Activated T-helper 17 cell treated with anti-CD3 and anti-CD28 coated beads, Interleukin-2, amount 50 U/mL, for 72 hours (primary cell): ENCODE results near the gene UQCRQ. TPM values are rescaled to one million over a fixed set of nuclear protein-coding genes. Genes with fewer than 3 reads are reported as not detected.
A peak's percentile ranks its signal among the peaks of the same experiment; 100 is the strongest.

Experiments
- ATAC-seq: fragments of 150-1000 bp; cut with Tn5 transposase; replicated peaks from 2 replicates; pipeline ENCODE4 v1.10.0; 2021; ENCODE audit warnings: mild to moderate bottlenecking, moderate library complexity
- H3K27ac Mint-ChIP-seq: one replicate; pipeline ENCODE4 v1.8.0; 2022; ENCODE audit warnings: mixed read lengths
- H3K27me3 Mint-ChIP-seq: one replicate; pipeline ENCODE4 v1.8.0; 2022; ENCODE audit warnings: mixed read lengths
- H3K36me3 Mint-ChIP-seq: one replicate; pipeline ENCODE4 v1.8.0; 2022; ENCODE audit warnings: low read depth, mild to moderate bottlenecking, mixed read lengths
- H3K4me1 Mint-ChIP-seq: one replicate; pipeline ENCODE4 v1.8.0; 2022; ENCODE audit warnings: mixed read lengths
- H3K4me3 Mint-ChIP-seq: one replicate; pipeline ENCODE4 v1.8.0; 2022; ENCODE audit warnings: mild to moderate bottlenecking, mixed read lengths
- H3K9me3 Mint-ChIP-seq: one replicate; pipeline ENCODE4 v1.8.0; 2022; ENCODE audit warnings: mixed read lengths
- total RNA-seq, 2 donors: library from RNA; stranded (reverse); gene quantifications; one replicate each; pipeline ENCODE4 v1.2.3, GENCODE V29; 2022

The UQCRQ gene
- total RNA-seq, 2 donors from 2014 or later, result 219 to 408 TPM

DNA sequence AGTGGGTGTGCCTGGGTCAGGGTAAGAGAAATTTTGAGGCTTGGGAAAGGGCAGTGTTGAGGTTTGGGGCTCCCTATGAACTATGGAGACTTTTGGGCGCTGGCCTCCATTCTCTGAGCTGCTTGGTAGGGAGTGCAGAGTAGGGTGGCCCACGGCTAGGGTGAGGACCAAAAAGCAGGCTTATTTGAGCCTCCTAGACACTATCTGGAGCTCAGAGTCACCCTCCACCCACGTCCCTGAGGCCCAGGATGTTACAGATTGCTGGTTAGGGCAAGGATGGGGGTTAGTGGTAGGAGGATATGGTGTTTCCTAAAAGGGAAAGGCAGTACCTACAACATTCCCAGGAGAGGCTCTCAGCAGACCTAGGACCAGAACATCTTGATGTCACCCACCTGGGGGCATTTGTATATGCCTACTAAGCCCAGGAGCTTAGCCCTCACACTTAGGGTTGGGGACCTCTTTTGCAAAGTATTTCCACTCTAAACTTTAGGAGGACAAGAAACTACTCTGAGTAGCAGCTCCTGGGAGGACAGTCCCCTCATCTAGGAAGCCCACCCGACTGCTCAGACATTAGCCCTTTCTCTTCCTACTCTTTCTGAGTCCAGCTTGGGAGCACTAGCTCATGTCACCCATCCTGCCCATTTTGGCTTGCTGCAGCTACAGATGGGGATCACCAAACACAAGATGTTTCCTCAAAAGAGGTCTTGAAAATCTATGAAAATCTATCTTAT is 38.3 kb upstream of the UQCRQ start:
- no peak overlapping the region for H3K27ac Mint-ChIP-seq
- no peaks in the 10 kb centered on the region for H3K9me3 Mint-ChIP-seq
- H3K4me3 Mint-ChIP-seq, result no peak overlapping the region
- ATAC-seq, result no peak
- no peaks in the 10 kb centered on the region for H3K36me3 Mint-ChIP-seq
- no peaks in the 10 kb centered on the region for H3K4me1 Mint-ChIP-seq
- peaks cover 34% of the 10 kb centered on the region for H3K27me3 Mint-ChIP-seq

DNA sequence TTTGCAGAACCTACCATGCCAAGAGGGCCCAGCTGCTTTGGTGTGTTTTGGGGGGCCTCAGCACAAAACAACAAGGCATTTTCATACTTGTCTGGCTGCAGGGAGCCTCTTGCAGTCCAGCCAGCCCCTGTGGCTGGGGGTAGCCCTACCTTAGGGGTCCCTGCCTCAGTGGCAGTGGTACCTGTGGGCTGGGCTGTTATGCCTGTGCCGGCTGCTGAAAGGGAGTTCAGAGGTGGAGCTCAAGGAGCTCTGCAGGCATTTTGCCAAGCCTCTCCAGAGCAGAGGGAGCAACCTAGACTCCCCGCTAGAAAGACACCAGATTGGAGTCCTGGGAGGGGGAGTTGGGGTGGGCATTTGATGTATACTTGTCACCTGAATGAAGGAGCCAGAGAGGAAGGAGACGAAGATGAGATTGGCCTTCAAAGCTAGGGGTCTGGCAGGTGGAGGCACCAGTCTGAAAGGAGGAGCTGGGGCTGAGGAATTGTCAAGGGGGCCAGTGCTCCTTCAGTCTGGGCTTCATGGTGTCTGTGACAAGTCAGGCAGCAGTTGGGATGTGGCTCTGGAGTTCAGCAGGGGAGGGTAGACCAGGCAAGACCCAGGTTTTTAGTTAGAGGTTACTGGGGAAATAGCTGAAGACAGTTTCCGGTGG is 37.5 kb upstream of the UQCRQ start:
- Mint-ChIP-seq H3K36me3 (no peaks in the 10 kb centered on the region), H3K27me3 (peaks cover 34% of the 10 kb centered on the region), H3K9me3 (no peaks in the 10 kb centered on the region), H3K4me1 (no peaks in the 10 kb centered on the region), H3K27ac (no peak overlapping the region), H3K4me3 (peak overlapping the region; percentile 46)
- no peak for ATAC-seq

DNA sequence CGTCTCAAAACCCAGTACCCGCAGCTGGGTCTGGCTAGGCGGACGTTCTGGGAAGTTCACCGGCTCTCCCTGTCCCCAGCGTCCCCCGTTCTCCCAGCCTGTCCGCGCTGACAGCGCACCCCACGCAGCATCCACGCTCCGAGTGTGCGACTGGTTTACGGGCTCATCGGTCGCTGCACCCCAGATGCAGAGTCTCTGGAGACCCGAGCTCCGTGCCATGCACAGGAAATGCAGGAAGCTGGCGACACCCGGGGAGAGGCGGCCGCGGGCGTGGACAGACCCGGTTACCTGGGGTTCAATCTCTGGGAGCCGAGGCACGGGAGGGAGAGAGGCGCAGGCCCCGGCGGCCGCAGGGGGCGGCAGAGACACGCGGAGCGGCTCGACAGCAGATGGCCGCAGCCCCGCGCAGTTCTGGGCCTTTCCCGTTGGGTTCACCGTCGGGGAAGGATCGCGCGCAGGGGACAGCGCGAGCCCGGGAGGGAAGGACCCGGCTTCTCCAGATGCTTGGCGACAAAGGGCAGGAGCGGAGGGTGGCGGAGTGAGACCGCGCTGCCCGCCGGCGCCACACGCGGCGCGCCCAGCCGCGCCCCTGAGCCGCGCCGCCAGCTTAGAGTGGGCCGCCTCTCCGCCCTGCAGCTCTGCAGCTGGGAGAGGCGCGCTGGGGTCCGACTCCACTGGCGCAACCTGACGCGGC is 36.6 kb upstream of the UQCRQ start:
- peak; percentile 84 for ATAC-seq
- Mint-ChIP-seq H3K36me3 (no peaks in the 10 kb centered on the region), H3K27ac (no peak overlapping the region), H3K9me3 (no peaks in the 10 kb centered on the region), H3K4me3 (peak overlapping the region; percentile 46), H3K4me1 (no peaks in the 10 kb centered on the region), H3K27me3 (peaks cover 31% of the 10 kb centered on the region)

DNA sequence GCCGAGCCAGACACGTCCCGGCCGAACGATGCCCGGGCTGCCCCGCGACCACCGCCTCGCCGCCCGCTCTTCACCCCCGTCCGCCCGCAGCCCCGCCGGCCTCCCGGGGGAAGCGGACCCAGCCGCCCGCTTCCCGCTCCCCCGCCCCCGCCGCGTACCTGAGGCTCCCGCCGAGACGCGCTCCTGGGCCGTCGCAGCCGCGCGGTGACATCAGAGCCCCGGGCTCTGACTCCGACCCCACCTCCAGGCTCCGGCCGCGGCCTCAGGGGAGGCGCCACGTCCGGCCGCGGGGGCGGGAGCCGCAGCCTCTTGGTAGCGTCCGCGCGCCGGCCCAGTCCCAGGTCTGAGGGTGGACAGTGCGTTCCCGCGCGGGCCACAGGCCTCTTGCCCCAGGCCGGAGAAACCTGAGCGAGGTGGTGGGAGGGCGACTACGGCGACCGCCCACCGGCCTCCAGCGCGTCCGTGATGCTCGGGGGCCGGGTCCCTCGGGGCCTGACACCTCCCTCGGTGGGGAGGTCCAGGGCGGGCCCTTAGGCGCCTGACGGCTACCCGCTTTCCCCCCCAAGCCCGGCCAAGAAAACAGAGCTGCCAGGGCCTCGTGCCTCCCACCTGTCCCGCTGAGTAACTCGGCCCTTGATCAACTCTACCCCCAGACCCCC is 35.9 kb upstream of the UQCRQ start, which contains the start of gene SHROOM1:
Gene SHROOM1, minus strand, starts transcription at position 212 of the 659 bp plus-strand sequence. CDS start 4,507 bp downstream, outside the sequence.
- Mint-ChIP-seq H3K27ac (peak within 1 kb of the TSS; percentile 39), H3K4me3 (peak within 1 kb of the TSS; percentile 74), H3K4me1 (no peaks in the 10 kb centered on the region), H3K27me3 (peaks cover 31% of the 10 kb centered on the region), H3K9me3 (no peaks in the 10 kb centered on the region), H3K36me3 (no peaks in the 10 kb centered on the region)
- ATAC-seq, result peak; percentile 69

DNA sequence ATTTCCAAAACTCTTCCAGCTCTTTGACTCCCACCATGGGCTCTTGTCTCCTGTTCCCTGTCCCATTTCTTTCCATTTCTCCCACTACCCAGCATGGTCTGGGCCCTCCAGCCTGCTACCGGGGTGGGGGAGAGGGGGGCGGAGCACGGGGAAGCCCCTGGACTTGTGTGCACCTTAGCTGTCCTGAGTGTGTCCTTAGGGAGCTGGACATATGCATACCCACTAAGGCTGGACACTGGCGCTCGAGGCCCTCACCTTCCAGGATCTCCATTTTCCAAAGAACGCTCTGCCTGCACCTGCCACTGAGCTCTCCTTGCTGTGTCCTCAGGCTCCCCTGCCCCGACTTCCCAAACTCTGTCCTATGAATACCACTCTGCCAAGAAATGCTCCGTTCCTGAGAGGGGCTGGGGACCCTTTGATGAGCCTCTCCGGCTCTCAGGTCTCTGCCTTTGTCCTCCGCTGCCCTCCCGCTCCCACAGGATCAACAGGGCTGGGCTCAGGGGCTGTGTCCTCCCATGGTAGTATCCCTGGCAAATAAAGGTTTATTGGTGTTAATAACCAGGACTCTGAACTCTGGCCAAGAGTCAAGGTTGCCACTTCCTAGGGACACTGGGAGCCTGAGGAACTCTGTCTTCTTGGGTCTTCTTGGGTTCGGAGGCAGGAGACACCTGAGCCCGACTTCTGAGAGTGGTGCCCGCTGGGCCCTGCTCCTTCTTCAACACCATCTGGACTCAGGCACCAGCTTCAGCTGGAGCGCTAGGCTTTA is 35.2 kb upstream of the UQCRQ start:
- Mint-ChIP-seq H3K4me3 (peak overlapping the region; percentile 74), H3K27me3 (peaks cover 30% of the 10 kb centered on the region), H3K36me3 (no peaks in the 10 kb centered on the region), H3K9me3 (no peaks in the 10 kb centered on the region), H3K27ac (peak overlapping the region; percentile 39), H3K4me1 (no peaks in the 10 kb centered on the region)
- ATAC-seq, result no peak

DNA sequence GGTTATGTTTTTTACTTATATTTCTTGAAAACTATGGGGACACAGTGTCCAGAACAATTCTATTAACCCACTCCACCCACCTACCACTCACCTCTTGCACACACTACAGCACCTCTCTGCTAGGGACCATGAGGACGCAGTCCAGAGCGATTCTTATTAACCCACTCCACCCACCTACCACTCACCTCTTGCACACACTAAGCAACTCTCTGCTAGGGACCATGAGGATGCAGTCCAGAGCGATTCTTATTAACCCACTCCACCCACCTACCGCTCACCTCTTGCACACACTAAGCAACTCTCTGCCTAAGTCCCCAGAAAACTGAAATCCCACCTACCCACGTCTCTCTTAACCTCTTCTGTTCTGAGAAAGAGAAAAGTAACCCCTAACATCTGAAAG is 33.8 kb upstream of the UQCRQ start:
- Mint-ChIP-seq H3K9me3 (no peaks in the 10 kb centered on the region), H3K27me3 (peaks cover 17% of the 10 kb centered on the region), H3K36me3 (no peaks in the 10 kb centered on the region), H3K27ac (no peak overlapping the region), H3K4me1 (no peaks in the 10 kb centered on the region), H3K4me3 (no peak overlapping the region)
- ATAC-seq, result no peak

DNA sequence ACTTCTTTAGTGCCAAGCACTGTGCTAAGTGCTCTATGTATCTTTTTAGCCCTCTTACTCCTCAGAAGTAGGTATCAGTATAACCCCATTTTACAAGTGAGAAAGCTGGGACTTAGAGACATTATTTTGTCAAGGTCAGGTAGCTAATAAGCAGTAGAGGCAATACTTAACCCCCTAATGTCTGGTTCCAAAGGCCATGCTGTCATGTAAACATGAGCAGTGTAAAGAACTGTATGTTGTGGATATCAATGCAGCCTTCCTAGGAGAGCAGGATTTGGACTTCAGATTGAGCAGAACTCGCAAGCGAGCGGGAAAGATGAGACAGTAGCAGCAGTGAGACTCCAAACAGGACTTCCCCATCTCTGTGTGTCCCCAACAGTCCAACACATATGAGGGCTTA is 32.4 kb upstream of the UQCRQ start:
- Mint-ChIP-seq H3K4me3 (no peak overlapping the region), H3K4me1 (no peaks in the 10 kb centered on the region), H3K27me3 (peaks cover 13% of the 10 kb centered on the region), H3K36me3 (no peaks in the 10 kb centered on the region), H3K27ac (no peak overlapping the region), H3K9me3 (no peaks in the 10 kb centered on the region)
- no peak for ATAC-seq

DNA sequence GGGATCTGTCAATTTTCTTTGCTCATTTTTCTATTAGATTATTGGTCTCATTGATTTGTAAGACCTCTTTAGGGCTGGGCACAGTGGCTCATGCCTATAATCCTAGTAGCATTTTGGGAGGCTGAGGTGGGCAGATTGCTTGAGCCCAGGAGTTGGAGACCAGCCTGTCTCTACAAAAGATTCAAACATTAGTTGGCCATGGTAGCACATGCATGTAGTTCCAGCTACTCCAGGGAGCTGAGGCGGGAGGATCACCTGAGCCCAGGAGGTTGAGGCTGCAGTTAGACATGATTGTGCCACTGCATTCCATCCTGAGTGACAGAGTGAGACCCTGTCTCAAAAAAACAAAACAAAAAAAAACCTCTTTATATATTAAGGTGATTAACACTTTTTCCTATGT is 29.6 kb upstream of the UQCRQ start:
- Mint-ChIP-seq H3K27ac (no peak overlapping the region), H3K4me3 (no peak overlapping the region)

DNA sequence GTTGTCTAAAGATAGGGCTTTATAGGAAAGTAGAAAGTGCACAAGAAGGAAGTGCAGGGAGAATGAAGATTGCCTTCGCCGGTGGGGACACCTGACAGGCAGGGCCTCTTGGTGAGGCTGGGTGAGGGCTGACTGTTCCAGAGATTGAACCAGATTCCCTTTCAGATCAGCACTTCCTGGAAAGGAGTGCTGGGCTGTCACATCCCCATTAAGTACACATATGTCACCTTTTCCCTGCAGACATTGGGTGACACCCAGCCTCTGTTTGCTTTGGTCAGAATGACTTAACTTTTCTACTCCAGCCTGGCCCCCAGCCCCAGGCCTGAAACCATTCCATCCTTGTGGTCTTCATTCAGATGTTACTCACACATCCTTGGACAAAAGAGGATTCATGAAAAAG is 28.6 kb upstream of the UQCRQ start:
- H3K27me3 Mint-ChIP-seq, result no peaks in the 10 kb centered on the region
- H3K4me1 Mint-ChIP-seq, result no peaks in the 10 kb centered on the region
- ATAC-seq, result no peak
- no peaks in the 10 kb centered on the region for H3K36me3 Mint-ChIP-seq
- H3K9me3 Mint-ChIP-seq, result no peaks in the 10 kb centered on the region
- no peak overlapping the region for H3K27ac Mint-ChIP-seq
- H3K4me3 Mint-ChIP-seq, result no peak overlapping the region

More for the DNA sequence above, 29.6 kb upstream of the UQCRQ start:
- H3K27me3 Mint-ChIP-seq, result peaks cover 4% of the 10 kb centered on the region
- no peaks in the 10 kb centered on the region for H3K36me3 Mint-ChIP-seq
- no peaks in the 10 kb centered on the region for H3K9me3 Mint-ChIP-seq
- H3K4me1 Mint-ChIP-seq, result no peaks in the 10 kb centered on the region
- no peak for ATAC-seq

DNA sequence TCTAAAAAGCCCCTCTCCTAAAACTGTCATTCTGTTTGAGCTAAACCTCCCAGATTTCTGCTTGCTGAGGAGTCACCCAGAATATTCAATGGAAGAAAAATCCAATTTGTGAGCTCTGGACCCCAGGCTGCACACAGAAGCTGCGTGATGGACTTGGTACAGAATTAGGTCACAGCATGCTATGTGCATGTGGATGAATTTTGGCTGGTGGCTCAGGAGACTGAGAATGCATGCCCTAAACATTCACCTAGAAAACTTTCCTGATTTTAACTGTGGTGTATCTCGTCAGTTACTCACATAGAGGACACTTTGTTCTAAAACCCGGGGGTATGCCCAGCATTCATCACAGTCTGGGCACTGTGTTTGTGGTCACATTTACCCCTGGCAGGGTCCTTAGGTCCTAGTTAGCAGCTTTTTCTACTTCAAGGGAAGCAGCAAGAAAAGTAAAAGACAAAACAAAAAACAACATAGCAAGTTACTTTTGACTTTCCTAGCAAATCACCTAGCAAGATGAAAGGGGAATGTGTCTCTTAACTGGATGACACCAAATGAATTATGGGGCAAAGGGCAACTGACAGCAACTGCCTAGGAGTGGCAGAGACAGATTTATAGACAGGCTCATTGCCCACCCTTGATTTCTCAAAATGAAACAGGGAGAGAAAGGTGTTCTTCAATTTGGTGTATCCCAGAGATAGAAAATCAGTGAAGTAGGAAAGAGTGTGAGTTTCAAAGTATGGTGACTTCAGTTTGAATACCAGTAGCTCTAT is 27.7 kb upstream of the UQCRQ start:
- Mint-ChIP-seq H3K4me3 (no peak overlapping the region), H3K9me3 (no peaks in the 10 kb centered on the region), H3K27ac (no peak overlapping the region), H3K36me3 (no peaks in the 10 kb centered on the region), H3K4me1 (no peaks in the 10 kb centered on the region), H3K27me3 (no peaks in the 10 kb centered on the region)
- ATAC-seq, result no peak

DNA sequence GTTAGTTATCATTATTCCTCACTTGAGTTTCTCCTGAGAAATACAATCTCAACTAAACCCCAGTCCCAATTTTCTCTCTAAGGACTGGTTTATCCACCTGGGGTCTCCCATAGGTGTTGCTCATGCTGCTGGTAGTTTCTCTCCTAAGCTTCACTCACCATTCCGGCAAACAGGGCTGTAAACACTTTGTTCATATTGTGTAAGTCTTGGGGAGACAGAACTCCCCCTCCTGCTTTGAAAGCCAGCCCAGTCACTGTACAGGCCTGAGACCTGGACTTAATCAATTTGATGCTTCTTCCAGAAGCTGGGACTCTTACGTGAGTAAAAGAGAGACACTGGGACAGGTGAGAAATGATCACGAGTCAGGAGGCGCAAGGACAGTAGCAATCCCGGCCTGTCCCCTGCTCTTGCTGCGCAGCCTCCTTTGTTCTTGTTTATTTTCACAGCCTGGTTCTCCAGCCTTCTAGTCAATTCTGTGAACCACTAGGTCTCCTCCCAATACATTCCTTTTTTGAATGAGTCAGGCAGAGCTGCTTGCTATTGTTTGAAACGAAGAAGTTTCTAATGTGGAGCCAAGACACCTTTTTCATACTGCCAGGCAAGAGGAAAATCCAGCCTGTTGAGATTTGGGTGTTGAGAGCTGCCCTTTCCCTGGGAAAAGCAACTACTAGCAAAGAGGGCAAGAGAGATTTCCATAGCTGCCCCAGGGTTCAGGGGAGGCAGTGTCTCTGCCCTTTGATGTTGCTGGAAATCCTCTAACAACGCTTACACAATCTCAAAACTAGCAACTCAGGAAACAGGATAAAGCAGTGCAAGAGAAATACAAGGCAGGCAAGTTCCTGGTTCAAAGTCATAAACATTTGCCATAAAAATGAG is 26.8 kb upstream of the UQCRQ start:
- Mint-ChIP-seq H3K27me3 (no peaks in the 10 kb centered on the region), H3K27ac (no peak overlapping the region), H3K4me3 (no peak overlapping the region), H3K4me1 (no peaks in the 10 kb centered on the region), H3K36me3 (no peaks in the 10 kb centered on the region), H3K9me3 (no peaks in the 10 kb centered on the region)
- no peak for ATAC-seq

DNA sequence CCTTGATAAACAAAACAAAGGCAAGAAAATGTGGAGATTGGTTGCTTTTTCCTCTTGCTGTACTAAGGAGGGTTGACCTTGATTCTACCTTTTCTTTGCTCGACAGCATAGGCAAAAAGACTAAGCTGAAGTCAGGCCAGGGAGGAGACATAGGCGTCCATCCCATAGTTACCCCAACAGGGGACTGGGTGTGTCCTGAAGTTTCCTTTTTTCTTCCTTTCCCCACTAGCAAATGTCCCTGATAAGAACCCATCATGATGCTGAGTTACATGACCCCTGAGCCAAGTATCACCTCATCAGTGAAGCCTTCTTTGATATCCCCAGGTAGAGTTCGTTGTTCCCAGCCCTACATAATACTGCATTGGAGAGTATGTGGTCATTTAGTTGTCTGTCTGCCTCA is 26.1 kb upstream of the UQCRQ start:
- Mint-ChIP-seq H3K4me1 (no peaks in the 10 kb centered on the region), H3K9me3 (no peaks in the 10 kb centered on the region), H3K27me3 (no peaks in the 10 kb centered on the region), H3K4me3 (no peak overlapping the region), H3K27ac (no peak overlapping the region), H3K36me3 (no peaks in the 10 kb centered on the region)
- ATAC-seq, result no peak

DNA sequence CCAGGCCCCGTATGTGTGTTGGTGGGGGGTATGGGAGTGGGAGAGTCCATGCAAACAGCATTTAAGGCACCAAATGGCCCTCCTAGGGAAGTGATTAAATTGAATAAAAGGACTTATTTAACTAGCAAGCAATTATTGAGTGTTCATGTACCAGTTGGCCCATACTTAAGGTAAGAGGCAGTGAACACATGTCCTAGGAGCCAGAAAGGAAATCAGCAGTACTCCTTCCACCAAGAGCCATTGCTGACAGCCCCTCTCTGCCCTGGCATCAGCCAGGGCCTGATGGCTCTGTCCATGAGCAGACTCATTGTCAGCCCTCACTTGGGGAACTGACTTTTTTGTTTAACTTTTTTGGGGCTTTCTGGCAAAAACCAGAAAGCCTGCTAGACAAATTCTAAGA is 25.5 kb upstream of the UQCRQ start:
- H3K9me3 Mint-ChIP-seq, result no peaks in the 10 kb centered on the region
- H3K36me3 Mint-ChIP-seq, result no peaks in the 10 kb centered on the region
- ATAC-seq, result no peak
- H3K27ac Mint-ChIP-seq, result no peak overlapping the region
- H3K27me3 Mint-ChIP-seq, result no peaks in the 10 kb centered on the region
- H3K4me3 Mint-ChIP-seq, result no peak overlapping the region
- no peaks in the 10 kb centered on the region for H3K4me1 Mint-ChIP-seq
